Measurements from ENCODE around the gene TRH.

TRH gene

DNA sequence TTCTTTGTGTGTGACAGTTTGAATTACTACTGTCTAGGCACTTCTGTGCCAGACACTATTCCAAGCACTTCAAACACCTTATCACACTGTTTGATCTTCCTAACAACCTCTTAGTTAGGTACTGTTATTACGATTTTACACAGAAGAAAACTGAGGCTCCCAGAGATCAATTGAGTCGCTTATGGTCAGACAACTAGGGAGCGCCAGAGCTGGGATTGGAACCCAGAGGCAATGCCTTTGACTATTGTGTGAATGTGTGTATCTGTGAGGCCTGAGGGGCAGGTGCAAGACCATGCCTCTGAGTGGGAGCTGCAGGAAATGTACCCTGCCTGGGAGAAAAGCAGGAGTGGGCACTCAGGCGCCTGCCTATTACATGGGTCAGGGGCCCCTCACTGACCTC lies 1.8 kb downstream of the TRH start:
- Histone ChIP-seq H3K4me1 (ENCODE audit: control insufficient read depth in 2 of 2, insufficient read depth in 2 of 2, low read length in 2 of 2) (peaks cover 0 to 3% of the 10 kb centered on the region in 2 donors), H3K27ac (ENCODE audit: low read depth in 2 of 2, low read length in 2 of 2) (no peak overlapping the region), H3K9ac (ENCODE audit: low read depth in 1 of 2, low read length in 2 of 2) (no peak overlapping the region), H3K4me3 (ENCODE audit: low read length in 2 of 2) (no peak overlapping the region), H3K36me3 (ENCODE audit: control insufficient read depth in 2 of 2, insufficient read depth in 2 of 2, low read length in 2 of 2) (no peaks in the 10 kb centered on the region), H3K27me3 (ENCODE audit: control insufficient read depth in 2 of 2, insufficient read depth in 2 of 2, low read length in 2 of 2) (peaks cover 30 to 34% of the 10 kb centered on the region in 2 donors), H3K9me3 (ENCODE audit: control insufficient read depth in 2 of 2, low read length in 2 of 2) (no peaks in the 10 kb centered on the region)

DNA sequence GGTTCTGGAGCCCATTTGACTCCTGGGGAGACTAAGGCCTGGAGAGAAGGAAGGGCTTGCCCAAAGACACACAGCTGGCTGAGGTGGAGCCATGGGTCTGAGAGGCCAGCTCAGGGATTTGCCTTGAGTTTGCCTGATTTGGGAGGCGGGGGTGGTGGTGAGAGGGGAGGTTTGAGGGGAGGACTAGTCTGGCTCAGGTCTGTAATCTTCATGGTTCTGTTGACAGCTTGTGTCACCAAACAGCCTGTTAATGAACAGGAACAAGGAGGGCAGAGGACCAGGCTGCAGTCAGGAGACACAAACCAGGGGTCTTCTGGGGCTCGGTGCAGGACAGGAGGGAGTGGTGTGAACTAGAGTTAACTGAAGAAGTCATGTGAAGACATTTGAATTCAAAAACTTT lies 3.6 kb downstream of the TRH start:
- Histone ChIP-seq H3K4me3 (ENCODE audit: low read length in 2 of 2) (no peak overlapping the region), H3K9me3 (ENCODE audit: control insufficient read depth in 2 of 2, low read length in 2 of 2) (no peaks in the 10 kb centered on the region), H3K27ac (ENCODE audit: low read depth in 2 of 2, low read length in 2 of 2) (no peak overlapping the region), H3K27me3 (ENCODE audit: control insufficient read depth in 2 of 2, insufficient read depth in 2 of 2, low read length in 2 of 2) (peaks cover 27 to 30% of the 10 kb centered on the region in 2 donors), H3K9ac (ENCODE audit: low read depth in 1 of 2, low read length in 2 of 2) (no peak overlapping the region), H3K4me1 (ENCODE audit: control insufficient read depth in 2 of 2, insufficient read depth in 2 of 2, low read length in 2 of 2) (peaks cover 0 to 3% of the 10 kb centered on the region in 2 donors), H3K36me3 (ENCODE audit: control insufficient read depth in 2 of 2, insufficient read depth in 2 of 2, low read length in 2 of 2) (no peaks in the 10 kb centered on the region)

DNA sequence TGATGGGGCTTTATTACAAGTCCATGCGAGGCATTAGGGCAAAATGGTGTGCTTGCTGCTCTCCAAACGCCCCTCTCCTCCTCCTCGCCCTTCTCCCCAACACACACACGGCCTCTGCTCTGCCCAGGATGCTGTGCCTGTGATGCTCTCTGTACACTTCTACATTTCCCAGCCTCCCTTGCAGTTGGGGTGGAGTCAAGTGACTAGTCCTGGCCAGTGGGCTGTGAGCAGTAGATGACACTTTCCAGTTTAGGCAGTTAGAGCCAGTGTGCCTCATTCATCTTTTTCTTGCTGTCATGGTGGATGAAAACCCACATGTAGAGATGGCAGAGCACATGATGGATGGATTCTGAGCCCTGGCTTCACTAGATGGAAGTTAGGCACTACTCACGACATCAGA lies 5.4 kb downstream of the TRH start:
- H3K36me3 ChIP-seq (ENCODE audit: control insufficient read depth in 2 of 2, insufficient read depth in 2 of 2, low read length in 2 of 2), result no peaks in the 10 kb centered on the region
- no peak overlapping the region for H3K27ac ChIP-seq (ENCODE audit: low read depth in 2 of 2, low read length in 2 of 2)
- no peaks in the 10 kb centered on the region for H3K9me3 ChIP-seq (ENCODE audit: control insufficient read depth in 2 of 2, low read length in 2 of 2)
- H3K27me3 ChIP-seq (ENCODE audit: control insufficient read depth in 2 of 2, insufficient read depth in 2 of 2, low read length in 2 of 2), result peaks cover 18% of the 10 kb centered on the region in 2 donors
- no peak overlapping the region for H3K9ac ChIP-seq (ENCODE audit: low read depth in 1 of 2, low read length in 2 of 2)
- peaks cover 0 to 3% of the 10 kb centered on the region in 2 donors for H3K4me1 ChIP-seq (ENCODE audit: control insufficient read depth in 2 of 2, insufficient read depth in 2 of 2, low read length in 2 of 2)
- no peak overlapping the region for H3K4me3 ChIP-seq (ENCODE audit: low read length in 2 of 2)

DNA sequence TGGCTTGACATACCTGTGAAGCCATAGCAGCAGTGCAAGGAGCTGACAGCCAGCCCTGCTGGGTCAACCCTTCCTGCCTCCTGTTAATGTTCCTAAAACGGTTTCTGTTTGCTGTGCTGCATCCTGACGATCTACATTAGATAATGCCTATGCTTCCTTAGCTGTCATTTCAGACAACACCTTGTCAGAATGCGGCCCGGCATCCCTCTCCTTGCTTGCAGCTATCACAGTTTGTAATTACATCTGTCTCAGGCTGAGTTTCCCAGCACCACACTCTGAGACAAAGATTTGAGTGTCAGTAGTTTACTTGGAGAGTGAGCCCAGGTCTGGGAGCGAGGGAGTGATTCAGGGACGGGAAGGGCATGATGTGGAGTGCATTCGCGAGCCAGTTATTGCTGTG lies 9.0 kb downstream of the TRH start:
- H3K36me3 ChIP-seq (ENCODE audit: control insufficient read depth in 2 of 2, insufficient read depth in 2 of 2, low read length in 2 of 2), result no peaks in the 10 kb centered on the region
- no peaks in the 10 kb centered on the region for H3K4me1 ChIP-seq (ENCODE audit: control insufficient read depth in 2 of 2, insufficient read depth in 2 of 2, low read length in 2 of 2)
- H3K9ac ChIP-seq (ENCODE audit: low read depth in 1 of 2, low read length in 2 of 2), result no peak overlapping the region
- H3K4me3 ChIP-seq (ENCODE audit: low read length in 2 of 2), result no peak overlapping the region
- no peak overlapping the region for H3K27ac ChIP-seq (ENCODE audit: low read depth in 2 of 2, low read length in 2 of 2)
- no peaks in the 10 kb centered on the region for H3K27me3 ChIP-seq (ENCODE audit: control insufficient read depth in 2 of 2, insufficient read depth in 2 of 2, low read length in 2 of 2)
- no peaks in the 10 kb centered on the region for H3K9me3 ChIP-seq (ENCODE audit: control insufficient read depth in 2 of 2, low read length in 2 of 2)

DNA sequence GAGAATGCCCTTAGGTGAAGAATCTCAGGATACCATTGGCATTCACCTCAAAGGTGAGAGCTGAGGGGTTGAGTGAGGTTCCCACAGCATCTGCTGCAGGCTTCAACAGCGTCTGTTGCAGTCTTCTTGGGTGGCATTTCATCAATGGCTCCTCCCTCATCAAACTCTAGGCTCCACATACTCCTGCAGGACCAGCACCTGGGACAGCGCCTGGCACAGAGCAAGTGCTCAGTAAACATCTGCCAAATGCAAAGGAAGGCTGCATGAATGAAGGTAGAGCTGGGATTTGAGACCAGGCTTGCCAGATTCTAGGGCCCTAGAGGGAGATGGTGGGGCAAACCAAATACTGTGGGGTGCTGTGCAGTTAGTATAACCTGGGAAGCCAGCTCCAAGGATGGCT lies 9.6 kb downstream of the TRH start:
- Histone ChIP-seq H3K27me3 (ENCODE audit: control insufficient read depth in 2 of 2, insufficient read depth in 2 of 2, low read length in 2 of 2) (no peaks in the 10 kb centered on the region), H3K4me1 (ENCODE audit: control insufficient read depth in 2 of 2, insufficient read depth in 2 of 2, low read length in 2 of 2) (no peaks in the 10 kb centered on the region), H3K9ac (ENCODE audit: low read depth in 1 of 2, low read length in 2 of 2) (no peak overlapping the region), H3K36me3 (ENCODE audit: control insufficient read depth in 2 of 2, insufficient read depth in 2 of 2, low read length in 2 of 2) (no peaks in the 10 kb centered on the region), H3K9me3 (ENCODE audit: control insufficient read depth in 2 of 2, low read length in 2 of 2) (no peaks in the 10 kb centered on the region), H3K4me3 (ENCODE audit: low read length in 2 of 2) (no peak overlapping the region), H3K27ac (ENCODE audit: low read depth in 2 of 2, low read length in 2 of 2) (no peak overlapping the region)

DNA sequence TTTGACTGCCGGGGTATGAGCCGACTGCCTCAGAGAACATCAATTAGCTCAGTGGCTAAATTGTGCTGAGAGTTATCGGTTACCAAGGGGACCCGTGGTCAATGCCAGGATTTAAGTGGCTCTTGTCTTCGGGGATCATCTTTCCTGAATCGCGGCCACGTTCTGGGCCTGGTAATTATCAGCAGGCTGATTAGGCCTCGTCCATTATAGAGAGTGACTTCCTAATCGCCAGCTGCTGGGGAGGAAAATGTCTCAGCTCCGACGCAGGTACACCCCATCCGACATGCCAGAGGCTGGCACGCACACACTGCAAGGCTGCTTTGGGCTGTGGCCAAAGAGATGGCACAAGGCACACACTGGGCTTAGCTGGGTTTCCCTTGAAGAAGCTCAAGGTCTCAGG lies 10.6 kb downstream of the TRH start:
- no peaks in the 10 kb centered on the region for H3K27me3 ChIP-seq (ENCODE audit: control insufficient read depth in 2 of 2, insufficient read depth in 2 of 2, low read length in 2 of 2)
- no peak overlapping the region for H3K27ac ChIP-seq (ENCODE audit: low read depth in 2 of 2, low read length in 2 of 2)
- no peaks in the 10 kb centered on the region for H3K36me3 ChIP-seq (ENCODE audit: control insufficient read depth in 2 of 2, insufficient read depth in 2 of 2, low read length in 2 of 2)
- H3K9ac ChIP-seq (ENCODE audit: low read depth in 1 of 2, low read length in 2 of 2), result no peak overlapping the region
- no peaks in the 10 kb centered on the region for H3K9me3 ChIP-seq (ENCODE audit: control insufficient read depth in 2 of 2, low read length in 2 of 2)
- H3K4me3 ChIP-seq (ENCODE audit: low read length in 2 of 2), result no peak overlapping the region
- no peaks in the 10 kb centered on the region for H3K4me1 ChIP-seq (ENCODE audit: control insufficient read depth in 2 of 2, insufficient read depth in 2 of 2, low read length in 2 of 2)

DNA sequence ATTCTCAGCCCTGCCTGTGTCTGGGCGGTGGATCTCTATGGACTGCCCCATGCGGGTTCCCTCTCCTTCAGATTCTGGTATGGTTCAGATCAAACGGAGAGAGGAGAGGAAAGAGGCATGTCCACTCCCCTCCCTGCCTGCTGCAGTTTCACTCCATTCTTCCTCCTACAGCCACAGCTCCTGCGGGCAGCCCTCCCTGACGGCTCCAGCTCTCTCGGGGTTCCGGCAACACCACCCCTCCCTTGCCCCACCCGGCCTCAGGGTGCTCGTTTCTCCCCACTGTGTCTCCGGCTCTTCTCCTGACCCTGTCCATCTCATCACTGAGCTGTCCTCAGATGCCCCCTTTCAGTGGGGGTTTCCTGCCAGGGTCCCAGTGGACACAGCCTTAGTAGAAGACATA lies 13.9 kb downstream of the TRH start:
- H3K4me3 ChIP-seq (ENCODE audit: low read length in 2 of 2), result no peak overlapping the region
- no peak overlapping the region for H3K27ac ChIP-seq (ENCODE audit: low read depth in 2 of 2, low read length in 2 of 2)
- H3K9me3 ChIP-seq (ENCODE audit: control insufficient read depth in 2 of 2, low read length in 2 of 2), result no peaks in the 10 kb centered on the region
- H3K9ac ChIP-seq (ENCODE audit: low read depth in 1 of 2, low read length in 2 of 2), result no peak overlapping the region
- peaks cover 0 to 4% of the 10 kb centered on the region in 2 donors for H3K27me3 ChIP-seq (ENCODE audit: control insufficient read depth in 2 of 2, insufficient read depth in 2 of 2, low read length in 2 of 2)
- H3K4me1 ChIP-seq (ENCODE audit: control insufficient read depth in 2 of 2, insufficient read depth in 2 of 2, low read length in 2 of 2), result no peaks in the 10 kb centered on the region
- no peaks in the 10 kb centered on the region for H3K36me3 ChIP-seq (ENCODE audit: control insufficient read depth in 2 of 2, insufficient read depth in 2 of 2, low read length in 2 of 2)

DNA sequence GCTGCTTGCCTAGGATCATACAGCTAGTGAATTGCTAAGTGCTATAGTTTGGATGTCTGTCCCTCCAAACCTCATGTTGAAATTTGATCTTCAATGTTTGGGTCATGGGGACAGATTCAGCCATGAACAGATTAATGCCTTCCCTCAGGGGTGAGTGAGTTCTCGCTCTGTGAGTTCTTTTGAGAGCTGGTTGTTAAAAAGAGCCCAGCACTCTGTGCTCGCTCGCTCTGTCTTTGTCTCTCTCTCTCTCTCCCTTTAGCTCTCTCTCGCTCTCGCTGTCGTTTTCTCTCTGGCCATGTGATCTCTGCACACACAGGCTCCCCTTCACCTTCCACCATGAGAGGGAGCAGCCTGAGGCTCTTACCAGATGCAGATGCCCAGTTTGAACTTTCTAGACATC lies 14.9 kb downstream of the TRH start:
- no peaks in the 10 kb centered on the region for H3K9me3 ChIP-seq (ENCODE audit: control insufficient read depth in 2 of 2, low read length in 2 of 2)
- H3K4me1 ChIP-seq (ENCODE audit: control insufficient read depth in 2 of 2, insufficient read depth in 2 of 2, low read length in 2 of 2), result no peaks in the 10 kb centered on the region
- H3K27ac ChIP-seq (ENCODE audit: low read depth in 2 of 2, low read length in 2 of 2), result no peak overlapping the region
- H3K36me3 ChIP-seq (ENCODE audit: control insufficient read depth in 2 of 2, insufficient read depth in 2 of 2, low read length in 2 of 2), result no peaks in the 10 kb centered on the region
- H3K27me3 ChIP-seq (ENCODE audit: control insufficient read depth in 2 of 2, insufficient read depth in 2 of 2, low read length in 2 of 2), result peaks cover 0 to 4% of the 10 kb centered on the region in 2 donors
- no peak overlapping the region for H3K4me3 ChIP-seq (ENCODE audit: low read length in 2 of 2)
- no peak overlapping the region for H3K9ac ChIP-seq (ENCODE audit: low read depth in 1 of 2, low read length in 2 of 2)

DNA sequence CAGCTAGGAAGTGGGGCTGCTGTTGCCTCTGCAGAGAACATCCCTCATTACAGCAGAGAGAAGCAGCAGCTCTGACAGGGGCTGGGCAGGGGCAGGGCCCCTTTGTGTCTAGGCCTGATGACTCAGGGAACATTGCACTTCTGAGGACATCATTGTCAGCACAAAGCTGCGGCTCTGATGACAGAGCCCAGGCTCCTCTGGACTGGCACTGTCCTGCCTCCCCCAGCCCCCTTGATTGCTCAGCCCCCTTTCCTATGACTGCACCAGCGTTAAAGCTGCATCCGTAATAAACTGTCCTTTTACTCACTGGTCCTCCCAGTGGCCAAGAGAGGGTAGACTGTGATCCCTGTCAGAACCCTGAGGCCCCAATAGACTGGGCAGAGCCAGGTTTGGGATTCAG lies 18.3 kb downstream of the TRH start:
- no peak overlapping the region for H3K27ac ChIP-seq (ENCODE audit: low read depth in 2 of 2, low read length in 2 of 2)
- no peak overlapping the region for H3K4me3 ChIP-seq (ENCODE audit: low read length in 2 of 2)
- no peaks in the 10 kb centered on the region for H3K36me3 ChIP-seq (ENCODE audit: control insufficient read depth in 2 of 2, insufficient read depth in 2 of 2, low read length in 2 of 2)

DNA sequence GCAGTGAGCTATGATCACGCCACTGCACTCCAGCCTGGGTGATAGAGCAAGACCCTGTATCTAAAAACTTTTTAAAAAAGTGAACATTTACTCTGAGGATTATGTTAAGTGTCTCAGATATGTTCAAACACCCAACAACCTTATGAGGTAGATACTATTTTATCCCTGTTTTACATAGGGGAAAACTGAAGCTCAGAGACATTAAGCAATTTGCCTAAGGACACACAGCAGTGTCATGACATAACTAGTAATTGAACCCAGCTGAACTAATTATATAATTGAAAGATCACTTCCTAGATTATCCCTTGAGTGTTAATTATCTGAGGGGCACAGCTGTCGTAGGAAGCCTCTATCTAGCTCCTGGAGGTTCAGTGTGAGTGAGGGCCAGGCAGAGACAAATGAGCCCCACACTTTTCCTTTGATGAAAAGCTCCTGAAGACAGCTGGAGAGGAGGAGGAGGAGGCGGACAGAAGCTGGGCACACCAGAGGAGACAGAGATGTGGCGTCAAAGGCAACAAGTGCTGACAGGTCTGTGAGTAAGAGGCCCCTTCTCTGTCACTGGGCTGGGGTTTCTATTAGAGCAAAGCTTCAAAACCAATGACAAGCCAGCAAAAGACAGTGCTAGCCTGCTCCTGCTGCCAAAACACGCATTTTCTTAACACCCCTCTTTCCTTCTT lies 20.5 kb downstream of the TRH start:
- H3K27me3 ChIP-seq (ENCODE audit: control insufficient read depth in 2 of 2, insufficient read depth in 2 of 2, low read length in 2 of 2), result peaks cover 0 to 4% of the 10 kb centered on the region in 2 donors
- no peak overlapping the region for H3K4me3 ChIP-seq (ENCODE audit: low read length in 2 of 2)
- no peaks in the 10 kb centered on the region for H3K36me3 ChIP-seq (ENCODE audit: control insufficient read depth in 2 of 2, insufficient read depth in 2 of 2, low read length in 2 of 2)
- no peaks in the 10 kb centered on the region for H3K9me3 ChIP-seq (ENCODE audit: control insufficient read depth in 2 of 2, low read length in 2 of 2)
- H3K27ac ChIP-seq (ENCODE audit: low read depth in 2 of 2, low read length in 2 of 2), result no peak overlapping the region
- no peak overlapping the region for H3K9ac ChIP-seq (ENCODE audit: low read depth in 1 of 2, low read length in 2 of 2)
- no peaks in the 10 kb centered on the region for H3K4me1 ChIP-seq (ENCODE audit: control insufficient read depth in 2 of 2, insufficient read depth in 2 of 2, low read length in 2 of 2)

More for the DNA sequence above, 18.3 kb downstream of the TRH start:
- Histone ChIP-seq H3K9ac (ENCODE audit: low read depth in 1 of 2, low read length in 2 of 2) (no peak overlapping the region), H3K9me3 (ENCODE audit: control insufficient read depth in 2 of 2, low read length in 2 of 2) (no peaks in the 10 kb centered on the region), H3K27me3 (ENCODE audit: control insufficient read depth in 2 of 2, insufficient read depth in 2 of 2, low read length in 2 of 2) (peaks cover 0 to 4% of the 10 kb centered on the region in 2 donors), H3K4me1 (ENCODE audit: control insufficient read depth in 2 of 2, insufficient read depth in 2 of 2, low read length in 2 of 2) (no peaks in the 10 kb centered on the region)

DNA sequence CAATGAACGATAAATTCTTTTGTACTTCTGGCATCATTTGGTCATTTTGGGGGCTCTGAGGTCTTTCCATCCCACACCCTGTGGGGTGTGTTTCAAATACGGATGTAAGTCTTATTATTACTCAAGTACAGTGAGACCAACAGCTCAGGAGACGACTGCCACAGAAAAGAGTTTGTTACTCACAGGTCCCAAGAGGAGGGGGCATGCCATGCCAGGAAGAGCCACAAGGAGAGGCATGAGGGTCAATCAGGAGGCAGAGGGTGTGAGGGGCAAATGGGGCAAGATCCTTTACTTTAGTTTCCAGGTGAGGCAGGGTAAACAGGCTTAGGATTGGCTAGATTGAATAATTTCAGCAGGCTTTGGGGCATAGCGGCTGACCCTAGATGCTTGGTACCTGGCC lies 21.6 kb downstream of the TRH start:
- Histone ChIP-seq H3K4me3 (ENCODE audit: low read length in 2 of 2) (no peak overlapping the region), H3K36me3 (ENCODE audit: control insufficient read depth in 2 of 2, insufficient read depth in 2 of 2, low read length in 2 of 2) (no peaks in the 10 kb centered on the region), H3K27me3 (ENCODE audit: control insufficient read depth in 2 of 2, insufficient read depth in 2 of 2, low read length in 2 of 2) (peaks cover 0 to 4% of the 10 kb centered on the region in 2 donors), H3K9me3 (ENCODE audit: control insufficient read depth in 2 of 2, low read length in 2 of 2) (no peaks in the 10 kb centered on the region), H3K9ac (ENCODE audit: low read depth in 1 of 2, low read length in 2 of 2) (no peak overlapping the region), H3K4me1 (ENCODE audit: control insufficient read depth in 2 of 2, insufficient read depth in 2 of 2, low read length in 2 of 2) (no peaks in the 10 kb centered on the region), H3K27ac (ENCODE audit: low read depth in 2 of 2, low read length in 2 of 2) (no peak overlapping the region)

All from mucosa of rectum (tissue), 2 donors.